Activated CD8-positive, alpha-beta T cell treated with anti-CD3 and anti-CD28 coated beads for 36 hours (primary cell): ENCODE measurements around the gene WNT9B. TPM values are rescaled to one million over a fixed set of nuclear protein-coding genes. Genes with fewer than 3 reads are reported as not detected.

Experiments
- ATAC-seq: fragments of 200-7000 bp; cut with Tn5 transposase; one replicate; pipeline ENCODE4 v1.10.0; 2021; ENCODE audit warnings: mild to moderate bottlenecking, moderate library complexity
- CTCF ChIA-PET: fragments of 350-600 bp; sonication (Branson Sonifier 250); formaldehyde crosslinking; loops from one replicate; lab custom pipeline; 2021; ENCODE audit warnings: antibody characterized with exemption; lab: Charles Lee
- POLR2A ChIA-PET: fragments of 350-600 bp; sonication (Branson Sonifier 250); formaldehyde crosslinking; loops from one replicate; lab custom pipeline; 2021; ENCODE audit warnings: antibody characterized with exemption; lab: Charles Lee
- DNase-seq: peaks from one replicate; pipeline ENCODE4 v3.0.0-alpha.2; 2020
- H3K27ac Mint-ChIP-seq: one replicate; pipeline ENCODE4 v1.8.0; 2021; ENCODE audit warnings: mild to moderate bottlenecking, mixed read lengths
- H3K27me3 Mint-ChIP-seq: one replicate; pipeline ENCODE4 v1.8.0; 2021; ENCODE audit warnings: mixed read lengths
- H3K36me3 Mint-ChIP-seq: one replicate; pipeline ENCODE4 v1.8.0; 2021; ENCODE audit warnings: low read depth, mixed read lengths
- H3K4me1 Mint-ChIP-seq: one replicate; pipeline ENCODE4 v1.8.0; 2021; ENCODE audit warnings: low read depth, mixed read lengths
- H3K4me3 Mint-ChIP-seq: one replicate; pipeline ENCODE4 v1.8.0; 2021; ENCODE audit warnings: mild to moderate bottlenecking, moderate library complexity, mixed read lengths
- H3K9me3 Mint-ChIP-seq: one replicate; pipeline ENCODE4 v1.8.0; 2021; ENCODE audit warnings: mixed read lengths
- intact Hi-C: fragments of 100-400 bp; cut with micrococcal nuclease; formaldehyde crosslinking; loops from one replicate; pipeline ENCODE4 v1.10.0; 2022
- total RNA-seq, 2 experiments: library from RNA; stranded (reverse); gene quantifications; one replicate each; pipeline ENCODE4 v1.2.3, GENCODE V29; 2021
- TF ChIP-seq, protein P1 (sequence below): fragments of 200-600 bp; IDR thresholded peaks from one replicate; pipeline ENCODE4 v1.8.0; 2022; ENCODE audit warnings: antibody characterized with exemption, mild to moderate bottlenecking

Gene WNT9B, protein sequence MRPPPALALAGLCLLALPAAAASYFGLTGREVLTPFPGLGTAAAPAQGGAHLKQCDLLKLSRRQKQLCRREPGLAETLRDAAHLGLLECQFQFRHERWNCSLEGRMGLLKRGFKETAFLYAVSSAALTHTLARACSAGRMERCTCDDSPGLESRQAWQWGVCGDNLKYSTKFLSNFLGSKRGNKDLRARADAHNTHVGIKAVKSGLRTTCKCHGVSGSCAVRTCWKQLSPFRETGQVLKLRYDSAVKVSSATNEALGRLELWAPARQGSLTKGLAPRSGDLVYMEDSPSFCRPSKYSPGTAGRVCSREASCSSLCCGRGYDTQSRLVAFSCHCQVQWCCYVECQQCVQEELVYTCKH
- not detected for total RNA-seq

DNA sequence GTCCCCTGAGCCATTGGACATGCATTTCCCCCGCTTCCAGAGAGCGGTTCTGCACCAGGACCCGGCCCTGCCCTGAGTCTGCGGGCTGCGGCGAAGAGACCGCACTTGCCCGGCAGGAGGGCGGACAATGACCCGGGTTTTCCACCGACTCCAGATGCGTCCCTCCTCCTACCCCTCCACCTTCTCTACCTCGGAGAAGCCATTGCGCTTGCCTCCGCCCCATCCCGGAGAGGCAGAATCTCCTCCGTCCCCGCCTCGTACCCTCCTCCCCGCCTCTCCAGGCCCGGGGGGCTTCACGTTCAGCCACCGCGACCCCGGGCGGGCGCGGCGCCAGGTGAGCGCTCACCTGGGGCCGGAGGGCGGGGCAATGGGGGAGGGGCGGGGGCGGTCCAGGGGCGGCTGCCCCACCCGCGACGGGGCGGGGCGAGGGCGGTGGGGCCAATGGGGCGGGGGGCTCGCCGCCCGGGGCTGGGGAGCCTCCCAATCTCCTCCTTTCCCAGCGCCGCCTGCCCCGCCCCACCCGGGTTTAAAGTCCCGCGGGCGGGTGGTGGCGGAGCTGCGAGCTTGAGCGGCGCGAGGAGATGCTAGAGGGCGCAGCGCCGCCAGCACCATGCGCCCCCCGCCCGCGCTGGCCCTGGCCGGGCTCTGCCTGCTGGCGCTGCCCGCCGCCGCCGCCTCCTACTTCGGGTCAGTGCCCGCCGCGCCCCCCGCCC is at the start of gene WNT9B:
TSS of gene WNT9B (plus strand) at position 555 of the 713 bp plus-strand sequence. CDS start at position 611, 56 bp downstream.
- no peak for DNase-seq
- Mint-ChIP-seq H3K4me3 (peak within 1 kb of the TSS; percentile 52), H3K36me3 (no peaks in the 10 kb centered on the region), H3K9me3 (no peaks in the 10 kb centered on the region), H3K27me3 (peaks cover 60% of the 10 kb centered on the region), H3K4me1 (peaks cover 6% of the 10 kb centered on the region), H3K27ac (no peak within 1 kb of the TSS)
- POLR2A ChIA-PET = no interaction called here
- TF ChIP-seq, protein P1, sequence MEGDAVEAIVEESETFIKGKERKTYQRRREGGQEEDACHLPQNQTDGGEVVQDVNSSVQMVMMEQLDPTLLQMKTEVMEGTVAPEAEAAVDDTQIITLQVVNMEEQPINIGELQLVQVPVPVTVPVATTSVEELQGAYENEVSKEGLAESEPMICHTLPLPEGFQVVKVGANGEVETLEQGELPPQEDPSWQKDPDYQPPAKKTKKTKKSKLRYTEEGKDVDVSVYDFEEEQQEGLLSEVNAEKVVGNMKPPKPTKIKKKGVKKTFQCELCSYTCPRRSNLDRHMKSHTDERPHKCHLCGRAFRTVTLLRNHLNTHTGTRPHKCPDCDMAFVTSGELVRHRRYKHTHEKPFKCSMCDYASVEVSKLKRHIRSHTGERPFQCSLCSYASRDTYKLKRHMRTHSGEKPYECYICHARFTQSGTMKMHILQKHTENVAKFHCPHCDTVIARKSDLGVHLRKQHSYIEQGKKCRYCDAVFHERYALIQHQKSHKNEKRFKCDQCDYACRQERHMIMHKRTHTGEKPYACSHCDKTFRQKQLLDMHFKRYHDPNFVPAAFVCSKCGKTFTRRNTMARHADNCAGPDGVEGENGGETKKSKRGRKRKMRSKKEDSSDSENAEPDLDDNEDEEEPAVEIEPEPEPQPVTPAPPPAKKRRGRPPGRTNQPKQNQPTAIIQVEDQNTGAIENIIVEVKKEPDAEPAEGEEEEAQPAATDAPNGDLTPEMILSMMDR = no peak
- ATAC-seq = no peak
- intact Hi-C loops = no loop called here
- CTCF ChIA-PET = no interaction called here

DNA sequence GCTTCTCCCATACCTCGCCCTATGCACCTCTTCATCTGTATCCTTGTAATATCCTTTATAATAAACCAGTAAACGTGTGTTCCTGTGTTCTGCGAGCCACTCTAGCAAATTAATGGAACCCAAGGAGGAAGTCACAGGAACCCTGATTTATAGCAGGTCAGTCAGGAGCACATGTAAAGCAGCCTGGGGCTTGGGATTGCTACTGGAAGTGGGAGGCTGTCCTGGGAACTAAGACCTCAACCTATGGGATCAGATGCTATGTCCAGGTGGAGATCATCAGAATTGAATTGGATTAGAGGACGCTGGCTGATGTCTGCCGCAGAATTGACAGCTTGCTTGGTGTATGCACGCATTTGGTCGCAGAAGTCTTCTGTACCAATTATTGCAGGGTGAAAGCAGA is 48.6 kb upstream of the WNT9B start:
- TF ChIP-seq, protein P1 = no peak
- H3K4me1 Mint-ChIP-seq = no peaks in the 10 kb centered on the region
- no peak for ATAC-seq
- no peak overlapping the region for H3K27ac Mint-ChIP-seq
- H3K9me3 Mint-ChIP-seq = no peaks in the 10 kb centered on the region
- H3K27me3 Mint-ChIP-seq = no peaks in the 10 kb centered on the region
- intact Hi-C loops = no loop called here
- H3K36me3 Mint-ChIP-seq = no peaks in the 10 kb centered on the region
- no peak overlapping the region for H3K4me3 Mint-ChIP-seq
- ChIA-PET POLR2A (no interaction called here), CTCF (no interaction called here)
- no peak for DNase-seq

DNA sequence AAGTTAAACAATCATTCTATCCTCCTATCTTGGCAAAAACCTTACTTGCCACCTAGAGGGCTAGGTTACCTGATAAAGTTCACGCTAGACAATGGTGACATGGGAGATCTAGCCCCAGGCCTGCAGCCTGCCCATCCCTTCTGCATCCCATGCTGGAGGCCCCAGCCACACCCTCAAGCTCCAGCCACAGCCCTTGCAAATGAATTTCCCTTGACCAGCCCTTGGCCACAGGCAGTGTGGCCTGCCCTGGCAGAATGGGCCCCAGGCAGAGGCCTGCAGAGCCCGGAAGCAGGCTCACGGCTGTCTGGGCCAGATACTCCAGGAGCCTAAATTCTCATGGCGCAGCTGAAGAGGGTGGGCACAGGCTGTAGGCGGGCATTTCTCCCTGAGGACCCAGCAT is 47.8 kb upstream of the WNT9B start:
- H3K4me3 Mint-ChIP-seq = no peak overlapping the region
- DNase-seq = no peak
- TF ChIP-seq, protein P1 = no peak
- intact Hi-C loops = no loop called here
- ChIA-PET CTCF (no interaction called here), POLR2A (no interaction called here)
- H3K27ac Mint-ChIP-seq = no peak overlapping the region
- H3K9me3 Mint-ChIP-seq = no peaks in the 10 kb centered on the region
- H3K27me3 Mint-ChIP-seq = no peaks in the 10 kb centered on the region
- H3K4me1 Mint-ChIP-seq = no peaks in the 10 kb centered on the region
- ATAC-seq = no peak
- no peaks in the 10 kb centered on the region for H3K36me3 Mint-ChIP-seq

DNA sequence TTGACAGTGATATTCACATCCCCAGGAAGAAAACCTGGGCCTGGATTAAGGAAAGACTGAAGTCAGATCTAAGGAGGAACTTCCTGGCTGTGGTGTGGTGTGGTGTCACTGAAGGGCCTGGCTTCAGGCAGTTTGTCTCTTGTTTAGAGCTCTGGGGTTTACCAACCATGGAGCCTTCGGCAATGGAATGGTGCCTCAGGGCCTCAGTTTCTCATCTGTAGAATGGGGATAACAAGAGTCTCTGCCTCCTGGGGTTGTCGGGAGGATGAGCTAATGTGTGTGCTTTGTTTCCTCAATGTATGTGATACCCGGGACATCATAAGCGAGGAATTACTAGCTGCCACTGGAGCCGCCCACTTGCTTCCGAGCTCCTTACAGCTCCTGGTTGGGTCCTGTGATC is 45.6 kb upstream of the WNT9B start:
- intact Hi-C loops = no loop called here
- CTCF ChIA-PET = no interaction called here
- H3K9me3 Mint-ChIP-seq = no peaks in the 10 kb centered on the region
- no peaks in the 10 kb centered on the region for H3K4me1 Mint-ChIP-seq
- no peaks in the 10 kb centered on the region for H3K36me3 Mint-ChIP-seq
- no peak overlapping the region for H3K27ac Mint-ChIP-seq
- ATAC-seq (no peak), DNase-seq (no peak)
- H3K27me3 Mint-ChIP-seq = no peaks in the 10 kb centered on the region
- TF ChIP-seq, protein P1 = no peak
- POLR2A ChIA-PET = no interaction called here
- H3K4me3 Mint-ChIP-seq = no peak overlapping the region

DNA sequence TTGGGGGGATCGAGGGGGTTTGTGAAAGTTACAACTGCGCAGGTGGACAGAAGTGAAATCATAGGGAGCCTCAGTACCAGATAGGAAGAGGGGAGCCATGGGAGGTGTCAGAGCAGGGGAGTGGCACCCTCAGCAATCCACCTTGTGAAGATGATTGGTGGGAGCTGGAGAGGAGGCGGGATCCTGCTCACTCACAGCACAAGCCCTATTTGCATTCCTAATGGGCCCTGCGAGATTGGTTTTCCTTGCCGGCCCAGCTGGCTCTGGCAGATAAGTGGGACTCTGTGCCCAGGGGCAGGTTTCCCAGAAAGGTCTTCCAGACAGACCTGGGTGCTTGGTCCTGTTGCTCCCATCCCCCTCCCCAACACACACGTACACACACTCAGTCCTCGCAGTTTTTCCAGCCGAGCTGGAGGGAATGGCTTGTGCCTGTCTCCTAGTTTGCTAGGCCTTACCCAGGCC is 42.2 kb upstream of the WNT9B start:
- CTCF ChIA-PET = interaction anchor here (1.5 kb wide), 1 partner anchor 27 kb away, joined by 4 read pairs; no protein-coding TSS in a partner anchor
- intact Hi-C loops = no loop called here
- DNase-seq (no peak), ATAC-seq (no peak)
- H3K4me1 Mint-ChIP-seq = no peaks in the 10 kb centered on the region
- TF ChIP-seq, protein P1 = no peak
- H3K27ac Mint-ChIP-seq = no peak overlapping the region
- POLR2A ChIA-PET = no interaction called here
- no peaks in the 10 kb centered on the region for H3K36me3 Mint-ChIP-seq
- peaks cover 21% of the 10 kb centered on the region for H3K27me3 Mint-ChIP-seq
- no peaks in the 10 kb centered on the region for H3K9me3 Mint-ChIP-seq
- H3K4me3 Mint-ChIP-seq = no peak overlapping the region
